Body of pancreas (tissue), 4 donors: ENCODE data around the gene EEFSEC.

ENCODE experiments used
- CTCF ChIP-seq, 7 experiments: fragments of 450-650 bp in 4 of 7; fragments of 200-600 bp in 3 of 7; sonication (generic) in 3 of 7; IDR thresholded peaks; one replicate each; pipeline ENCODE4 v1.5.1; 2016 to 2019; ENCODE audit warnings: antibody characterized with exemption in 7 of 7
- POLR2A ChIP-seq, 3 donors: fragments of 450-650 bp; IDR thresholded peaks; one replicate each; pipeline ENCODE4 v1.6.1; 2016; ENCODE audit warnings: antibody characterized with exemption in 3 of 3, mild to moderate bottlenecking in 2 of 3

- TF ChIP-seq CTCF (IDR thresholded peaks at IDR 0.05) (no peak), POLR2A (IDR thresholded peaks at IDR 0.05) (no peak)
These were observed 191.9 kb downstream of the EEFSEC start for GRCh38 chr3:128345196-128345595.
